ENCODE measurements around the gene NDRG2.

NDRG2 gene

DNA sequence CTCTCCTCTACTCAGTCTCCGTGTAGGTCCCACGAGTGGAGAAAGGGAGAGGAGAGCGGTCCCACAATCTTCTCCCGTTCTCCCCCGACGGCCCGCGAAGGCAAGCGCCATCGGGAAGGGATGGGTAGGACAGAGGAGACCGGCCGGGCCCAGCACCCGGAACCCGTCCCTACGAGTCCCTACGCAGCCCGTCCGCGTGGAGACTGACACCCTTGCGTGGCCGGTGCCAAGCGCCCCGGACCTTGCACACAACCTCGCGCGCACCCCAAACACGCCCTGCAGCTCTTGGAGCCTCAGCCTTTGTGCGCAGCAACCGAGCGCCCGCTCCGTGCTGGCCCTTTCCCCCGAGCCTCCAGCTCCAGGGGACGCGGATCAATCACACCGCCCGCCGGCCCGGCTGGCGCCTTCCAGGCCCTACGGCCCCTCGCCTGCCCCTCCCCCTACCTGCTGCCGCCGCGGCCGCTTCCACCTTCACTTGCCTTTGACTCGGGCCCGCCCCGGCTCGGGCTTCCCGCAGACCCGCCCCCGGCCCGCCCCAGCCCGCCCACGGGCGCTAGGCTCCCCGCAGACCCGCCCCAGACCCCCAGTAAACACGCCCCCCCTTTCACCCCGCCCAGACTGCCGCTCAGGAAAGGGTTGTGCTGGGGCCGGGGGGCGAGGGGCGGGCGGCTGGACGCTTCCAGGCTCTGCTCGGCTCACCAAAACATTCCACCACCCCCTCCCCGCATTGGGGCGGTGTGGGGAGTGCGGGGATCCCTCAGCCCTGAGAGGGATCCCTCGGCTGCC lies at the start of gene NDRG2:
NDRG2 (minus strand) TSS at position 477 of the 786 bp plus-strand sequence. CDS start 1,746 bp downstream, outside the sequence.
- FAIRE-seq = no peak

DNA sequence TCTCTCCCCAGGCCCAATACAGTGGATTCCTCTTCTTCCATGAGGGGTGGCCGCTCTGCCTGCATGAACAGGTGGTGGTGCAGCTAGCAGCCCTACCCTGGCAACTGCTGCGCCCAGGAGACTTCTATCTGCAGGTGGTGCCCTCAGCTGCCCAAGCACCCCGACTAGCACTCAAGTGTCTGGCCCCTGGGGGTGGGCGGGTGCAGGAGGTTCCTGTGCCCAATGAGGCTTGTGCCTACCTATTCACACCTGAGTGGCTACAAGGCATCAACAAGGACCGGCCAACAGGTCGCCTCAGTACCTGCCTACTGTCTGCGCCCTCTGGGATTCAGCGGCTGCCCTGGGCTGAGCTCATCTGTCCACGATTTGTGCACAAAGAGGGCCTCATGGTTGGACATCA lies 49.1 kb upstream of the NDRG2 start:
- no peak for FAIRE-seq

DNA sequence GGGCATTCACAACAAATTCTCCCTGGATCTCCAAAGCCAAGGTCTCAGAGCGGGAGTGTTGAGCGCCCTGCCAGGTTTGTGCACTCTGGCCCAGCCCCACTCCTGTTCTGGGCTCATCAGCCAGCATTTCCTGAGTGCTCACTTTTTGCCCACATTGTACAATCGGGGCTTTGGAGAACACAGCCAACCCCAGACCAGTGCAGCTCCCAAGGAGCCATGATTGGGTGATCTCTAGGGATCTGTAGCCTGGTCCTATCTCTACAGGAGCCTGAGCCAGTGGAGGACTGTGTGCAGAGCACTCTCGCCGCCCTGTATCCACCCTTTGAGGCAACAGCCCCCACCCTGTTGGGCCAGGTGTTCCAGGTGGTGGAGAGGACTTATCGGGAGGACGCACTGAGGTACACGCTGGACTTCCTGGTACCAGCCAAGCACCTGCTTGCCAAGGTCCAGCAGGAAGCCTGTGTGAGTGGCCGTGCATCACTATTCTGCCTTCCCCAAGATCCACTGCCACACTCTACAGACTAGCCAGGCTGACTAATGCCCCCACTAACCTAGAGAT lies 48.0 kb upstream of the NDRG2 start:
- no peak for FAIRE-seq

DNA sequence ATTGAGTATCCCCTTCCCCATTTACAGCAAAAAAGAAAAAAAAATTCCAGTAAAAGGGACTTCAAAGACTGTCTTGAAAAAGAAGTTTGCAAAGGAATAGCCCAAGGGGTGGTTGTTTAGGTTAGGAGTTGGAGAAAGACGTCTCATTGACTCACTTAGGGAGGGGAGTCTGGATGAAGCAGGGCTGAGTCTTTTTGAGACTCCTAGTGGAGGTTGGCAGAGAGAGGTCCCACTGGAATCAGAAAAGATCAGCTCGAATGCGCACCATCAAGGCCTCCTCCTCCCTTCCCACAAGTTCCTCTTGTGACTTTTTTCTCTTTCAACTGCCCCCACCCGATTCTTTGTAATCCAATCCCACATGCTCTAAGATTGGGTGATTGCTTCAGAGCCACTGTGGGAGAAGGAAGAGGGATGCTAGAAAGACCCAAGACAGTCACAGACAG lies 47.2 kb upstream of the NDRG2 start:
- no peak for FAIRE-seq

DNA sequence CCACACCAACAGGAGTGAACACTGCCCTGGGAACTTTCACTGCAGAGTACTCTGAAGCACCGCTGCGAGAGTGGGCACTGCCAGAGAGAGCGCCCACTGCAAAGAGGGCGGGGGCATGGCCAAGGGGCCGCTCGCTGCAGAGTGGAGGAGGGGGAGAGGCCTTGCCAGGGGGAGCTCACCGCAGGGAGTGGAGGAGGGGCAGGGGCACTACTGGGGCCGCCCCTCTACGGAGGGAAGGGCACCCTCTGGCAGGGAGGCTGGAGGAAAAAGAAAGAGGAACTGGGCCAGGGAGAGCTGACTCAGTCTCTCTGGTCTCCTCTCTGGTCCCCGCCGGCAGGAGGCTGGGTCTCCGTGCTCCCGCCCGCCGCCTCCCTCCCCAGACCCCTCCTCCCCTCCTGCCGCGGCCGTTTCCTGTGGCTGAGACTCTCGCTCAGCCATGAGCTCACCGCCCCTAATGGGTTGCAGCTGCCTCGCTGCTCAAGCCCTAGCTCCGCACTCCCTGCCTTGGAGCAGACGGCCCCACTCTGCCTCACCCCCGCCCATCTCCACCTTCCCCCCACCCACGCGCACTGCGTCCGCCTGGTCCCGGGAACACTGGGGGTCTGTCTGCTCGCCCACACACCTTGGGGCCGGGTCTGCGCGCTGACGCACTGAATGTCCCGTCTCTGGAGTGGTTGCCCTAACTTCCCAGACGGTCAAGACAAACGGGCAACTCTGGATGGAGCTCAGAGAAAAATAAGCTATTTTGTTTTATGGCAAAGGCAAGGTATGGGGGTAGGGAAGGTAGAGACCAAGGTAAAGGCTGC lies 46.6 kb upstream of the NDRG2 start:
- no peak for FAIRE-seq

DNA sequence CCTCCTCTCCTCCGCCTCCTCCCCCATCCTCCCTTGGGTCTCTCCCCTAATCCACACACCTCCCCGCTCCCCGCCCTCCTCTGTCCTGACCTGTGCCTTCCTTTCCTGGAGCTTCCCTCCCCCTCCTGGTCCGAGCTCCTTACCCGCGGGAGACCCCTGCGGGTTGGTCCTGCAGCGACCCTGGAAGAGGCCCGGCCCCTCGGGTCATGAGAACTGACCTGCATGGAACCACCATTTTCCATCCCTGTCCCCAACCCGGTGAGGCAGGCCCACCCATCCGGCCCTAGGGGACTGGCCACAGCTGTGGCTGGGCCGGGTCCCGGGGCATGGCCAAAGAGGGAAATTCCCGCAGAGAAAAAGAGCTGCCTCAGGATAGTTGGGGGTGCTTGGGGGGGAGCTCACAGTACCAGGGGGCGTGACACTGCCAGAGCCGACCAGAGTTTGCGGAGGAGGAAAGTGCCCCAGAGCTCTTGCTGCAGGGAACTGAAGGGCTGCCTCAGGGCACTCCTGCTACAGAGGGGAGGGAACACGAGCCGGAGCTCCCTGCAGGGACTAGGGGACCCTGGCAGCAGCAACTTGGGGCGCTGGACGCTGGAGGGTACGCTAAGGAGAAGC lies 45.9 kb upstream of the NDRG2 start:
- FAIRE-seq = no peak

DNA sequence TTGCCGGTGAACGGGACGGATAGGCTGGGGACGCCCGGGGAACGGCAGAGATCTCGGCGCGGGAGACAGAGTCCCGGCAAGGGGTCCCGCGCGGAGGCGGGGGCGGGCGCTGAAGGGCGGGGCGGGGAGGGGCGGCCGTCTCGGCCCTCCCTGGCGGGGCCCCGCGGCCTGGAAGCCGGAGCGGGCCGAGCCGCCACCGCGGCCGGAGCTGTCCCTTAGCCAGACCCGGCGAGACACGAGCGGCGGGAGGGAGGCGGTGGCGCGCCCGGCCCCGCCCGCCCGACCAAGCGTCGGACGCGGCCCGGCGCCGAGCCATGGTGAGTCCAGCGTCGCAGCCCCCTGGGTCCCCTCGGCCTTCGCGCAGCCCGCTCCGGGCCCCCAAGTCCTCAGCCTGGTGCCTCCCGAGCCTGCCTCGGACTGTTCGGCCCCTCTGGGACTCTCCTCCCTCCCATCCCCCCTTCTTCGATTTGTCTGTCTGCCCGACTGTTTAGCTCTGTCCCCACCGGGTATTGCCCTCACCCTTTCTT lies 45.3 kb upstream of the NDRG2 start, which contains the start of gene ARHGEF40:
ARHGEF40 (plus strand) TSS at position 222 of the 527 bp plus-strand sequence; CDS start at position 315, 93 bp downstream.
- FAIRE-seq = no peak

DNA sequence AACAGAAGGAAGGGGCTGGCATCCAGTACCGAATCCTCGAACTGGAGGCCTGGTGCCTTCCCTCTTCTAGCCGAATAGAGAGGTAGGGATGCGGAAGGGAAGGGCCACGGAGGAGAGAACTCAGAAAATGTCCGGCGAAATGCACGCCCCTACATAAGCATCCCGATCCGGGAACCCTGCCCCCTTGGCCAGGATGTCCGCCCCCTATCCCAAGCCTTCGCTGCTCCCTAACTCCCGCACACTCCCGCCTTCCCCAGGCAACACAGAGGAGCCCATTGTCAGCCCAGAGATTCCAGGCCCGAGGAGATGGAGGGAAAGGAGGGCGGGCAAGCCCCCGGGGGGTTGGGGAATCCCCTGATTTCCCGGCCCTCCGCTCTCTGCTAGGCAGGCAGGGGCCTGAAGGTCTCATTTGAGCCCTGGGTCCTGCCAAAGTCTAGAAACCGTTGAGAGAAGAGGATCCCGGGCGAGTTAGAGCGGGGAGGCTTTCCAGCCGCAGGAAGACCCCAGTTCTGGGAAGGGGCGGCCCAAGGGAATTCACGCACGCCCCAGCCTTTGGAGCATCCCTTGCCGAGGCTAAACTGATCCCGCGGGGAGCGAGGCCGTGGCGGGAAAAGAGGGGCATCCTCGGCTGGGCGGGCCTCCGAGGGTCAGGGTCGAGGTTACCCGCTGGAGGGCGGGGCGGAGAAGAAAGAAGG lies 44.7 kb upstream of the NDRG2 start:
- no peak for FAIRE-seq

DNA sequence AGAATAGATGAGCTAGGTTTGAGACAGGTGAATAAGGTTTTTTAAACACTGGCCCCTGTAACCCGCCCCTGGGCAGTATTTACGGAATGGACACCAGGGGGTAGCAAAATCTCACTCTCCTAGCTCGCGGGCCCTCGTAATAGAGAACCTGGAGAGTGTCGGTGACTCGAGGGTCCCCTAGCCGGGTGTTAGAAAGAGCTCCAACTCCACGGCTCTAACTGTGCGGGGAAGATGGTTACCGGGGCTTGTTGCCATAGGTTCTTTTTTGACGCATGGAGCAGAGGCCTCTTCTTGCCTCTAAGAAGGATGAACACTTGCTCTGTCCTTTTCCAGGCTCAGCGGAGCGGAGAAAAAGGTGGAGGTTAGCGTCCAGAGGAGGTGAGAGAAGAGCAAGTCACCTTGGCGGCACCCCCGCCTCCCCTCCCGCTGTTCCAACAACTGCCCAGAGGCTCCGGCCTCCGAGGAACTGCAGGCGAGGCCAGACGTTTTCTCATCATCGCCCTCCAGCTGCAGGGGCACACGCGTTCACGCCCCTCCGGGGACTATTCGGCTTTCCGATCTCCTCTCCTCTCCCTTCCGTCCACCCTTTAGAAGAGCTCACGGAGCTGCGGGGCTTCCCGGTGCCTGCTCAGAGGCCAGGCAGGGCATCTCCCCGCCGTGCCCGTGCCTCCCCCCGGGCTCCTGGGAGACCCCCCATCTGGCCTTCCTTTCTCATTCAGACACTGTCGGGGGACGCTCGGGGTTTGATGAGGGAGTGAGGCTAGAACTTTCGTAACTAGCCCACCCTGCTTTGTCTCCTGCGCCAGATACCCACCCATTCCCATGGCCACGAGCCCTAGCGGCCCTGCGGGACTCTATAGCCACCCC lies 43.9 kb upstream of the NDRG2 start:
- no peak for FAIRE-seq

DNA sequence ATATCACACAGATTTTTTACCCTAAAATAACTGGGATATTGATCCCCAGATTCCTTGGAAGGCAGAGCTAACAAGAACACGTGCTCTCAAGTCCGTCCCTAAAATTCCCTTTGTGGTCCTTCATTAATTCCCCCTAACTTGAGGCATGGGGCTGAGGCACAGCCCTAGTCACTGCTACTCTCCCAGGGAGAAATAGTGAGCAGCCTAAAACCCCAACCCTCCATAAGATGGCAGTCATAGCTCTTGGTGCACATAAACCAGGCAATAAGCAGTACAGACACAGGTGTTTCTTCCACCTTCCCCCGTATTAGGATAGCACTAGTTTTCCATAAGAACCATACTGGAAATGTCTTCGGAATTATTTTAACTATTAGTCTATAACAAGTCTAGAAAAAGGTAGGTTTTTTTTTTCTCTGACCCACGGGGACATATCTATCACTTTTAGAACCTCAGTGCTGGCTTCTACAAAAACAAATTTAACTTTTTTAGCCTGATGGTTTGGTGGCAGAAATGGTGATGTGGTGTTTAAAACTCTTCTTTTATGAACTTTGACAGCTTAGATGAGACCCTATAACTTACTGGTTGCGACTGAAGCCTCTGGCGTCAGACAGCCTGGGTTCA lies 42.1 kb upstream of the NDRG2 start:
- FAIRE-seq = no peak

DNA sequence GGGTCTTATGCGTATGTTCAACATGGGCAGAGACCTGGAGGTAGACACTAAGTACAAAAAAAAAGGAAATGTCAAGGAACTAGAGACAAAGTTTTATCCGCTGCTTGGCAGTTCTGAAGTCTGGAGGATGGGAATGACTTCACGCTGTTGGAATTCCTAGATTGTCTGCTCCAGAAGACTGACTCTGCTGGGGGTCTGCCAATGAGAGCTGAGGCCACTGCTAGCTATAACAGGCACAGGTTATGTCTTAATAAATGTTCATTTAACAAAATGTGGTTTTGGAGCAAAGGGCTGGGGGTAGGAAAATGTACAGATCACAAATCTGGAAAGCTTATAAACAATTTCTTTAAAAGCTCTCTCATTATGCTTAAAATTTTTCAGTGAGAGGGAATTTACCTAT lies 38.6 kb upstream of the NDRG2 start:
- no peak for FAIRE-seq

DNA sequence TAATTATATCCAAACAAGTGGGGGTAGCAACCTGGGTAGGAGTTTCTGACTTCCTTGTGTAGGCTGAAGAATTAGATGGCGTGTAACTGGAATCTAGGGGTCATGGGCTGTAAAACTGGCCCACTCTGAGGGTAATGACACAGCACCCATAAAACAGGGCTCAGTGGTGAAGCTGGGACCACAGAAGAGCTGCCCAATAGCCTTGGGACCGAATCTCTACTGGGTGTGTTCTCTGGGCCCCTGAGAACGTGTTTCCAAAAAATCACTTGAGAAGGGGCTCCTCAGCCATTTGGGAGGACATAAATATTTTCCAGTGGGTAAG lies 36.4 kb upstream of the NDRG2 start:
- no peak for FAIRE-seq

DNA sequence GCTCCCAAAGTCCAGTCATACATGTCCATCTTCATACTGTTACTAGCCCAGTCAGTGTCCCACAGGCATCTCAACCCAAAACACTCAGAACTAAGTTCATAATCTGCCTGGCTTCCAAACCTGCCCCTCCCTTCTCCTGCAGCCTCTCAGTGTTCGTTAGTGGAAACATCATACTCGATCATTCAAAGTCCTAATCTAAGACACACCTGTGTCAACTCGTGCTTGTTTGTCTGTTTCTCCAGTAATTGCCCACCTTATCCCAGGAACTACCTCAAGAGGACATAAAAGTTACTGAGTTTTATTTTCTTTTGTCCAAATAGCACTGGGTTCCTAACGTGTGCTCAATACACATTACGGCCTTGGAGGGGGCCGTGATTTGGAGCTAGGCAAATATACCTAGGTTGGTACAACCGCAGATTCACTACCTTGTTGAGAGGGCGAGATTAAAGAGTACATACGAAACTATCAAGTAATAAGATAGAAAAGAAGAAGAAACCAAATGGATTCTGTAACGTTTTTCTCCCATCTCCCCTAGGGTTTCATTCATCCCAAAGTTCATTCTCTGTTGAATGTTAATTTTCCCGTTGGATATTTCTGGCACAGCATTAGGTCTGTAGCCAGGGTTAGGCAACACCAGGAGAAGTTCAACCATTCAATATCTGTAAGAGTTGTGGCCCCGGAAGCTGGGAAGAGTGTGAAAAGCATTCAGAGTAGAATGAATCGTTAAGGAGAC lies 35.9 kb upstream of the NDRG2 start:
- no peak for FAIRE-seq

DNA sequence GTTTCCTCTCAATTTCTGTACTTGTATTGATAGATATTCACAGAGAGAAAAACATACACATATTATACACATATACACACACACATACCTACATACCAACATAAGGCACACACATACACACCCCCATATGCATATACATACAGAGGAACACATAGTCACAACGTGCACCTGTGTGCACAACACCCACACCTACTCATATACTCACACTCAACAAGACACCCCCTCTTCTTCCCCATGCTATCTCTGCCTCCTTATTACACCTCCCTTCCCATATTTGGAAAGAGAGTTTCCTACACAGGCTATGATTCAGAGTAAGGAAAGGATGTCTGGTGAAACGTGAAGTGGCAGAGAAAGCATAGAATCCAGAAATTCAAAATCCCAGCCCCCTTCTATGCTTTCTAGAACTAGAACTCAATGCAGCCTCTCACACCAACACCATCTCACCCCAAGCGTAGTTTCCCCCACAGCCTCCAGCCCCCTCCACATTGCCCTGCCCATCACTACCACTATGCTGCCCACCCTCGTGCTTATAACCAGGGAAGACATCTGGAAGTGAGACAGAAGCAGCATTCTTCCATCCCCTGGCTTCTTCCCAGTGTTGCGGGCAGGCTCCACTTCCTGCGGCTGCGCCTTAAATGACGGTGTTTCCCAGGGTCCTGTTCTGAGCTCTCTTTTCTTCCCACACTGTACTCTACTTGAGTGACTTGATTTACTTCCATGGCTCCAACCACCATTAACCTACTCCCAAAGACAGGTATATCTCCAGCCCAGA lies 35.2 kb upstream of the NDRG2 start:
- no peak for FAIRE-seq

DNA sequence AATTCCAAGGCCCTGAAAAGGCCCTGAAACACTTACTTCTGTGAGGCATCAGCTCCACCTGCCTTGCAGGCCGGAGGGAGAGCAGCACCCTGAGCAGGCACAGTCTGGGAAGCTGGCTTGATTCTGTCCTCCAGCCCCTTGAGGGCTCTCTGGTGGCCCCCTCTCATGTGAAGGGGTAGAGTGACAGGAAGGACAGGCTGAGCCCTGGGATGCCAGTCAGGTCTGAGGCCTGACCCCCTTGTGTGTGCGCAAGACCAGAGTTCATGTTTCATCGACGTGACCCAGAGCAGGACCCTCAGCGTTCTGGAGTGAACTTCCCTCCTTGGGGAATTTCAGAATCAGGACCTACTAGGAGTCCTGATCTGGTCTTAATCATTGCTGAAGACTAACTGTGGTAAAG lies 34.0 kb upstream of the NDRG2 start:
- FAIRE-seq = no peak

DNA sequence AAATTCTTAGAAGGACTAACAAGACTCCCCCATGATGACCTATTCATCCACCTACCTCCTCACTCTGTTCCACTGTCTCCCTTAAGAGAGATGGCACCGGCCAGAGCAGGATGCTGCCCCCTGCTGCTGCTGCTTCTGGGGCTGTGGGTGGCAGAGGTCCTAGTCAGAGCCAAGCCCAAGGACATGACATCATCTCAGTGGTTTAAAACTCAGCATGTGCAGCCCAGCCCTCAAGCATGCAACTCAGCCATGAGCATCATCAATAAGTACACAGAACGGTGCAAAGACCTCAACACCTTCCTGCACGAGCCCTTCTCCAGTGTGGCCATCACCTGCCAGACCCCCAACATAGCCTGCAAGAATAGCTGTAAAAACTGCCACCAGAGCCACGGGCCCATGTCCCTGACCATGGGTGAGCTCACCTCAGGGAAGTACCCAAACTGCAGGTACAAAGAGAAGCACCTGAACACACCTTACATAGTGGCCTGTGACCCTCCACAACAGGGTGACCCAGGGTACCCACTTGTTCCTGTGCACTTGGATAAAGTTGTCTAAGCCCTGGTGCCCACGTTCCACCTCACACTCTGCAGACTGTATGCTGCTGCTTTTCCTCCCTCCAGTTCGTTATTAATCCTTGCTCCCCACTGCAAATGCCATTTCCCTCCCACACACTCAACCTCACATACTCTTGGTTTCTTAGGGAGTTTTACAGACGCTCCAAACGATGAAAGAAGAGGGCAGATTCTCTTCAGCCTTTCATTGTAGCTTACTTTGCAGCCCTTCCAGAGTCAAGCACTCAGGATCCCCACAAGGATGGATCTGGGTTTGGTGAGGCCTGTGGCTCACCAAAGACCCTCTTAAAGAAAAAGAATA lies 33.2 kb upstream of the NDRG2 start, which contains the start of gene RNASE8:
RNASE8 (plus strand) TSS at position 20 of the 873 bp plus-strand sequence; CDS start at position 91, 71 bp downstream.
- FAIRE-seq = no peak

DNA sequence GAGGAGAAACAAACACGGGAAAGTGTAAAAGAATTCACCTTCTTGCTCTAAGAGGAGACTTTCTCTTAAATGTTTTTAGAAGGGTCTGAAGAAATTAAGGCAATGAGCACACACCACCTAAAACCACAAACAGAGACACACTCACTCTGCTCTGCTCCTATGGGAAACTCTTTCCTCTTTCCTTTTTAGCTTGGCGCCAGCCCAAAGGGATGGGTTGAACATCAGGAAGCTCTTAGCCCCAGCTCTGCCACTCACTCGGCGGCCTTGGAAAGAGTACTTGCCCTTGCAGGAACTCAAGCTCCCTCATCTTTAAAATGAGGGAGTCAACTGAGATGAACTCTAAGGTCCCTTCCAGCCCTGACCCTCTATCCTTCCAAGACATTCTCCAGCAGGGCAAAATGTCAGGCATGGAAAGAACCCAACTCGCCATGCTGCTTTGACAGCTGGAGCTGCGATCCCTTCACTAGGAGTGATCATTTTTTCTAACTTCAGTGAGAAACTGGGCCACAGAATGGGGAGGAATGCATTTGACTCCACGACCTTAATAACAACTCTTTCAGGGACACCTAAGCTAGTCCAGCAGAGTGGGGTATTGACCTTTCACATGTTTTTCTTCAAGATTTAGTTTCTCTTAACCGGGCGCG lies 31.8 kb upstream of the NDRG2 start:
- no peak for FAIRE-seq

All from TTC549 (cell line).